NCI-H146 (cell line): ENCODE measurements around the gene FANK1.
A peak's percentile ranks its signal among the peaks of the same experiment; 100 is the strongest.
"Not testable (repeated sequence)": the region's sequence is repeated elsewhere in the genome, so short reads cannot be mapped to it uniquely, and the experiment has no call there.

Experiments
- DNase-seq: peaks from one replicate; lab custom pipeline; 2025; lab: John Stamatoyannopoulos, UW

FANK1 gene

GRCh38 chr10:125928928-125929585, 32.7 kb downstream of the FANK1 start:
- DNase-seq, result peak; percentile 40

GRCh38 chr10:125929618-125930017, 33.3 kb downstream of the FANK1 start:
- DNase-seq, result no peak

- no peak for DNase-seq
Observed at GRCh38 chr10:125933693-125934092, 37.3 kb downstream of the FANK1 start.

DNA sequence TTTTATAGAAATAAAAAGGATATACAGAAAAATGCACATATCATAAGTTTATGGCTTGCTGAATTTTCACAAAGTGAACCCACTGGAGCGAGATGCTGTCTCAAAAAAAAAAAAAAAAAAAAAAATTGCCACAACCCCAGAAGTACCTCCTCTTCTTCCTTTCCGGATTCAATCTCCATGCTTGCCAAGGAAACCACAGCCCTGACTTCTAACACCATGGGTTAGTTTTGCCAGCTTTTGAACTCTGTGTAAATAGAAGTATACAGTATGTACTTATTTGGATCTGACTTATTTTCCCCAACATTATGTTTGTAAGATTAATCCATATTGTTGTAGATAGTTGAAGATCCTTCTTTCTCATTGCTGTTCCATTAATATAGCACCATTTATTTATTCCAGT, 40.0 kb downstream of the FANK1 start:
- DNase-seq, result no peak

DNA sequence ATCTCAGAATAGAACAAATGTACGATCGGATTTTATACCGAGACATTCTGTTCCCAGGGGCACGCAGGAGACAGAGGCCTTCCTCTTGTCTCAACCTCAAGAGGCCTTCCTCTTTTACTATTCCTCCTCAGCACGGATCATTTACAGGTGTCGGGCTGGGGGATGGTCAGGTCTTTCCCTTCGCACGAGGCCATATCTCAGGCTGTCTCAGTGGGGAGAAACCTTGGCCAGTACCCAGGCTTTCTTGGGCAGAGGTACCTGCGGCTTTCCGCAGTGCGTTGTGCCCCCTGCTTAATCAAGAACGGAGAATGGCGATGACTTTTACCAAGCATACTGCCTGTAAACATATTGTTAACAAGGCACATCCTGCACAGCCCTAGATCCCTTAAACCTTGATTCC, 44.2 kb downstream of the FANK1 start:
- DNase-seq, result no peak

DNA sequence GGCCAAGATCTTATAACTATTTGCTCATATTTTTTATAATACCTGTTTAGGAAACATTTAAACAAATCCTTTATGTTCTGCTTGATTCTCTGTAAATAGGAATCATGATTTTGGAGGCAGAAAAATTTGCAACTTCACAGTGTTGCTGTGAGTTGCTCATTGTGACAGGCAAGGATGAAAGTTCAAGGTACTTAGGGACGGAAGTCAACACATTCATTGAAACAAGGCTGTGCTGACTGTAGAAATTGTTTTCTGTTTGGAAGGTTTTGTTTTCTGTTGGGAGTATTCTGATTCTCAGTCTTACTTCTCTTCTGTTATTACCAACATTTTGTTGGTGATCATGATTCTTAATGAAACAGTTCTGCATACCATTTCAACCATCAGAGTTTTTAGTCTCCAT, 54.9 kb downstream of the FANK1 start:
- no peak for DNase-seq

GRCh38 chr10:125953778-125954385, 57.5 kb downstream of the FANK1 start:
- DNase-seq, result no peak

GRCh38 chr10:125955766-125956165, 59.4 kb downstream of the FANK1 start:
- DNase-seq, result no peak

- DNase-seq, result no peak
Observed at GRCh38 chr10:125961743-125962142, 65.4 kb downstream of the FANK1 start.

- DNase-seq, result no peak
Observed at GRCh38 chr10:125962200-125962599, 65.8 kb downstream of the FANK1 start.

DNA sequence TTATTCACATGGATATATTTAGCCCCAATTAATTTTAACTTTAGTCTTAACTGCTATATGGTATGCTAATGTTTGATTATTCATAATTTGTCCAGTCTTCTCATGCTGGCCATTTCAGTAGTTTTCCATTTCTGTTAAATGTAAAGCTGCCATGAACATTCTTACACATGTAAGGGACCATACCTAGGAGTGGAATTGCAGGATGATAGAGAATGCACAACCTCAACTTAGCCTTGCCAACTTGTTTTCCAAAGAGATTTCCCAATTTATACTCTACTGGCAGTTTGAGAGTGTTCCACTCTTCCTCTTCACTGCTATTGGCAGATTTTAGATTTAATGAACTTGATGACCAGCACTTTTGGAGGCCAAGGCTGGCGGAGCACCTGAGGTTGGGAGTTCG, 68.2 kb downstream of the FANK1 start:
- DNase-seq, result no peak

GRCh38 chr10:125967533-125967932, 71.2 kb downstream of the FANK1 start:
- DNase-seq, result no peak

- DNase-seq, result not testable (repeated sequence)
Observed at GRCh38 chr10:125970077-125970630, 73.8 kb downstream of the FANK1 start.

- DNase-seq, result no peak
Observed at GRCh38 chr10:125976960-125977605, 80.7 kb downstream of the FANK1 start.

DNA sequence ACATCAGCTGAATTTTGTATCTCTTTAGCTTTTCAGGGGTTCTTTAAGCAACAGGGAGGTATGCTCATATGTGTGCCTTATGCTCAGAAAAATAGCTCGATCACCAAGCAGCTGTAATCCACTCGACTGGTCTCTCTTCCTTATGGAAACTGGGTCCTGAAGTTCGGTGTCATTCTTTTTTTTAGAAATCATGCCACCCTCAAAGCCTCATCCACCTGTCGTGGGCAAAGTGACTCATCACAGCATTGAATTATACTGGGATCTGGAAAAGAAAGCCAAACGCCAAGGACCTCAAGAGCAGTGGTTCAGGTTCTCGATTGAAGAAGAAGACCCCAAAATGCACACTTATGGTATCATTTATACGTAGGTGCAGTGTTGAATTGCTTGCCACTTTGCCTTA, 83.6 kb downstream of the FANK1 start:
- no peak for DNase-seq

- no peak for DNase-seq
Observed at GRCh38 chr10:125980521-125981035, 84.2 kb downstream of the FANK1 start.

- peak; percentile 70 for DNase-seq
Observed at GRCh38 chr10:125982260-125982948, 86.0 kb downstream of the FANK1 start.

GRCh38 chr10:125983161-125983560, 86.8 kb downstream of the FANK1 start:
- DNase-seq, result no peak

GRCh38 chr10:125983656-125984055, 87.3 kb downstream of the FANK1 start:
- no peak for DNase-seq

- no peak for DNase-seq
Observed at GRCh38 chr10:125984346-125984745, 88.0 kb downstream of the FANK1 start.

DNA sequence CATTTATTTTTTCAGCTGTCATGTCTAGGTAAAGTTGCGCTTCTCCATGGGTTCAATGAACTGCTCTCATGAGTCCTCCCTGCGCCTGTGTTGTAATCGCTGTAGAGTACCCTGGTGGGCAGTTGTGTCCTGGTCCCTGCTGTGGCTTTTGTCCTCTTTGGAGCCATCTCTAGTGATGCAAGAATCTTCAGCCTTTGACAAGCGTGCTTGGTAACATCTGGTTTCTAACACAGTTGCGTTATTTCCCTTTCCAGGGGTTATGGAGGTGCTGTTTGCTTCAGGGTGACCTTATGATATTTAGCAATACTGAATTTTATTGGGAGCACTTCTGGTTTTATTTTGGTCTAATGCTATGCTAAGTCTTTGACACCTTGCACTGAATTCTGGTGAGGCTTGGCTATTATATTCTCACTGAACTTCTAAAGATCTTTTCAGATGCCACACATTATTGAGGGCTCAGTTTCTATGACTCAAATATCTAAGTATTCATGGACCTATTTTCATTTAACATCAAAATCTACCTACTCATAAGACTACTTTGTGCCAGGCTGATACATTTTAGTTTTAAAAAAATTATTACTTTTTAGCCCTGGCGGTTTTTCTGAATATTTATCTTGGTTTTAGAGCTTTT, 88.6 kb downstream of the FANK1 start:
- no peak for DNase-seq
